Endothelial cell (in vitro differentiated cells): ENCODE results near the gene PDCD6IP. TPM values are rescaled to one million over a fixed set of nuclear protein-coding genes. Genes with fewer than 3 reads are reported as not detected.

Experiments used
- DNase-seq: peaks from one replicate; pipeline ENCODE4 v3.0.0; 2021; ENCODE audit warnings: low spot score
- H3K27ac Mint-ChIP-seq: one replicate; pipeline ENCODE4 v1.8.0; 2021; ENCODE audit warnings: mixed read lengths, inconsistent platforms; ENCODE audit not compliant: unreplicated experiment
- H3K27me3 Mint-ChIP-seq: one replicate; pipeline ENCODE4 v1.8.0; 2021; ENCODE audit warnings: mild to moderate bottlenecking, moderate library complexity, mixed read lengths, inconsistent platforms; ENCODE audit not compliant: unreplicated experiment
- H3K36me3 Mint-ChIP-seq: one replicate; pipeline ENCODE4 v1.8.0; 2021; ENCODE audit warnings: mild to moderate bottlenecking, low read depth, mixed read lengths, inconsistent platforms; ENCODE audit not compliant: unreplicated experiment
- H3K4me1 Mint-ChIP-seq: one replicate; pipeline ENCODE4 v1.8.0; 2021; ENCODE audit warnings: mild to moderate bottlenecking, mixed read lengths, inconsistent platforms; ENCODE audit not compliant: unreplicated experiment
- H3K4me3 Mint-ChIP-seq: one replicate; pipeline ENCODE4 v1.8.0; 2021; ENCODE audit warnings: mild to moderate bottlenecking, mixed read lengths, inconsistent platforms; ENCODE audit not compliant: unreplicated experiment
- H3K9me3 Mint-ChIP-seq: one replicate; pipeline ENCODE4 v1.8.0; 2021; ENCODE audit warnings: mixed read lengths, inconsistent platforms; ENCODE audit not compliant: unreplicated experiment
- CTCF ChIP-seq: fragments of 200-600 bp; sonication (generic); IDR thresholded peaks from one replicate; pipeline ENCODE4 v1.5.0; 2021; ENCODE audit warnings: antibody characterized with exemption; ENCODE audit not compliant: unreplicated experiment
- total RNA-seq: library from RNA; stranded (reverse); fragmentation: NEBNext Ultra II Directional; extraction: Animal tissue kit (Norgen Biotek cat#: 25700); gene quantifications from one replicate; pipeline ENCODE4 v1.2.1, GENCODE V29; 2021; ENCODE audit not compliant: unreplicated experiment

The PDCD6IP gene
- total RNA-seq, 1 donor from 2014 or later = 218 TPM

GRCh38 chr3:33758281-33758680, 40.1 kb upstream of the PDCD6IP start:
- Mint-ChIP-seq H3K9me3 (no peaks in the 10 kb centered on the region), H3K27ac (no peak overlapping the region), H3K27me3 (peaks cover 1% of the 10 kb centered on the region), H3K36me3 (no peaks in the 10 kb centered on the region), H3K4me3 (no peak overlapping the region), H3K4me1 (no peaks in the 10 kb centered on the region)
- TF ChIP-seq CTCF = no peak
- no peak for DNase-seq

- no peak for DNase-seq
- Mint-ChIP-seq H3K4me1 (no peaks in the 10 kb centered on the region), H3K36me3 (no peaks in the 10 kb centered on the region), H3K9me3 (no peaks in the 10 kb centered on the region), H3K27ac (no peak overlapping the region), H3K4me3 (no peak overlapping the region), H3K27me3 (peaks cover 1% of the 10 kb centered on the region)
- TF ChIP-seq CTCF = no peak
These were observed 39.6 kb upstream of the PDCD6IP start for GRCh38 chr3:33758864-33759263.

- H3K4me3 Mint-ChIP-seq = no peak overlapping the region
- no peaks in the 10 kb centered on the region for H3K27me3 Mint-ChIP-seq
- no peaks in the 10 kb centered on the region for H3K36me3 Mint-ChIP-seq
- no peaks in the 10 kb centered on the region for H3K9me3 Mint-ChIP-seq
- TF ChIP-seq CTCF = no peak
- H3K27ac Mint-ChIP-seq = no peak overlapping the region
- DNase-seq = no peak
- no peaks in the 10 kb centered on the region for H3K4me1 Mint-ChIP-seq
These were observed 29.7 kb upstream of the PDCD6IP start for GRCh38 chr3:33768578-33769330.

- Mint-ChIP-seq H3K36me3 (no peaks in the 10 kb centered on the region), H3K4me1 (peaks cover 4% of the 10 kb centered on the region), H3K9me3 (no peaks in the 10 kb centered on the region), H3K27me3 (peaks cover 1% of the 10 kb centered on the region), H3K27ac (no peak overlapping the region), H3K4me3 (no peak overlapping the region)
- TF ChIP-seq CTCF = no peak
- no peak for DNase-seq
These were observed 24.8 kb upstream of the PDCD6IP start for GRCh38 chr3:33773637-33774036.

- Mint-ChIP-seq H3K36me3 (no peaks in the 10 kb centered on the region), H3K4me3 (no peak overlapping the region), H3K9me3 (no peaks in the 10 kb centered on the region), H3K4me1 (peaks cover 4% of the 10 kb centered on the region), H3K27me3 (peaks cover 1% of the 10 kb centered on the region), H3K27ac (no peak overlapping the region)
- TF ChIP-seq CTCF = no peak
- DNase-seq = no peak
These were observed 23.1 kb upstream of the PDCD6IP start for GRCh38 chr3:33775363-33775762.
